ENCODE measurements around the gene TJAP1. TPM values are rescaled to one million over a fixed set of nuclear protein-coding genes. Genes with fewer than 3 reads are reported as not detected.

TJAP1 gene, protein sequence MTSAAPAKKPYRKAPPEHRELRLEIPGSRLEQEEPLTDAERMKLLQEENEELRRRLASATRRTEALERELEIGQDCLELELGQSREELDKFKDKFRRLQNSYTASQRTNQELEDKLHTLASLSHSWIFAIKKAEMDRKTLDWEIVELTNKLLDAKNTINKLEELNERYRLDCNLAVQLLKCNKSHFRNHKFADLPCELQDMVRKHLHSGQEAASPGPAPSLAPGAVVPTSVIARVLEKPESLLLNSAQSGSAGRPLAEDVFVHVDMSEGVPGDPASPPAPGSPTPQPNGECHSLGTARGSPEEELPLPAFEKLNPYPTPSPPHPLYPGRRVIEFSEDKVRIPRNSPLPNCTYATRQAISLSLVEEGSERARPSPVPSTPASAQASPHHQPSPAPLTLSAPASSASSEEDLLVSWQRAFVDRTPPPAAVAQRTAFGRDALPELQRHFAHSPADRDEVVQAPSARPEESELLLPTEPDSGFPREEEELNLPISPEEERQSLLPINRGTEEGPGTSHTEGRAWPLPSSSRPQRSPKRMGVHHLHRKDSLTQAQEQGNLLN
- total RNA-seq (10 to 100 TPM; 12.9 to 26.7 (median 15.4) TPM), polyA plus RNA-seq (10 to 100 TPM; 43.9 to 44.5 TPM)

DNA sequence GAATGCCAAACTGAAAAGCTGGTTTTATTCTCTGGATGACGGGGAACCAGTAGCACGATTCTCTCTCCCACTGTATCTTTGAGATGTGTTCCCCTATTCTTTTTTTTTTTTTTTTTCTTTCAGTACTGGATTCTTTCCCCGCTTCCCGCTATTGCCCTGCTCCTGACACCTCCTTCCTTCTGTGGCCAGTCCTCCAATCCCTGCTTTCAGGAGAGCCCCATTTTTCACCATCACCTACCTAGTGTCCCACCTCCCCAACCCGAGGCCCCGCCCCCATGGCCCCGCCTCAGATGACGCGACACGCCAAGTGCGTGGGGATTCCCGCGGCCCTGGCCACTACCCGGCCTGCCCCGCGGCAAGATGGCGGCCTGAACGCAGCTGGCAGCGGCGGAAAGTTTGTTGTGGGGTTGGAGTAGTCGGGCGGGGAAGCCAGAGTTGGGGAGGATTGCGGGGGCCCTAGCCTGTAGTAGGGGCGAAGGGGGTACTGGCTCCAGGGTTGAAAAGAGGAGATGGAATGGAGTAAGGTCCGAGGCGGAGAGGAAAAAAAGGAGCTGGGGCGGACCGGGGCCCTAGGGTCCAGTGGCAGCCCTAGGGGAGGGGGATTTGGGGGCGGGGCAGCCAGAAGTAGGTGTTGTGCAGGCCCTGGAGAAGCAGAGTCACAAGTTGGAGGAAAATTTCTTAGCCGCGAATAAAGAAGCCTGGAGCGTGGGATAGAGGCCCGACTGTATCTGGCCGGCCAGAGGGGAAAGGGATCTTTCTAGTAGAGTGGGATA is at the start of gene TJAP1:
TJAP1 (plus strand) TSS at position 336 of the 773 bp plus-strand sequence. CDS start 21,432 bp downstream, outside the sequence.
- H3K4me3 ChIP-seq = peak within 1 kb of the TSS; percentile 49 to 71 (median 59)
- TF ChIP-seq, protein P1, sequence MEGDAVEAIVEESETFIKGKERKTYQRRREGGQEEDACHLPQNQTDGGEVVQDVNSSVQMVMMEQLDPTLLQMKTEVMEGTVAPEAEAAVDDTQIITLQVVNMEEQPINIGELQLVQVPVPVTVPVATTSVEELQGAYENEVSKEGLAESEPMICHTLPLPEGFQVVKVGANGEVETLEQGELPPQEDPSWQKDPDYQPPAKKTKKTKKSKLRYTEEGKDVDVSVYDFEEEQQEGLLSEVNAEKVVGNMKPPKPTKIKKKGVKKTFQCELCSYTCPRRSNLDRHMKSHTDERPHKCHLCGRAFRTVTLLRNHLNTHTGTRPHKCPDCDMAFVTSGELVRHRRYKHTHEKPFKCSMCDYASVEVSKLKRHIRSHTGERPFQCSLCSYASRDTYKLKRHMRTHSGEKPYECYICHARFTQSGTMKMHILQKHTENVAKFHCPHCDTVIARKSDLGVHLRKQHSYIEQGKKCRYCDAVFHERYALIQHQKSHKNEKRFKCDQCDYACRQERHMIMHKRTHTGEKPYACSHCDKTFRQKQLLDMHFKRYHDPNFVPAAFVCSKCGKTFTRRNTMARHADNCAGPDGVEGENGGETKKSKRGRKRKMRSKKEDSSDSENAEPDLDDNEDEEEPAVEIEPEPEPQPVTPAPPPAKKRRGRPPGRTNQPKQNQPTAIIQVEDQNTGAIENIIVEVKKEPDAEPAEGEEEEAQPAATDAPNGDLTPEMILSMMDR (IDR thresholded peaks at IDR 0.05) = no peak
- H3K9me3 ChIP-seq = no peaks in the 10 kb centered on the region
- FAIRE-seq (no peak), DNase-seq (peak; percentile 92 to 98 (median 95)), ATAC-seq (peak; percentile 100)
- no peaks in the 10 kb centered on the region for H3K36me3 ChIP-seq
- WGBS, 2 donors = 0 to 1% methylated on average over 34 of the region's 34 CpGs
- H3K27me3 ChIP-seq = no peaks in the 10 kb centered on the region
- peaks cover 6 to 17% (median 13%) of the 10 kb centered on the region in 3 donors for H3K4me1 ChIP-seq
- H3K27ac ChIP-seq = peak within 1 kb of the TSS; percentile 29 to 73 (median 60)
- intact Hi-C loops (cut with DNase I) = no loop called here

DNA sequence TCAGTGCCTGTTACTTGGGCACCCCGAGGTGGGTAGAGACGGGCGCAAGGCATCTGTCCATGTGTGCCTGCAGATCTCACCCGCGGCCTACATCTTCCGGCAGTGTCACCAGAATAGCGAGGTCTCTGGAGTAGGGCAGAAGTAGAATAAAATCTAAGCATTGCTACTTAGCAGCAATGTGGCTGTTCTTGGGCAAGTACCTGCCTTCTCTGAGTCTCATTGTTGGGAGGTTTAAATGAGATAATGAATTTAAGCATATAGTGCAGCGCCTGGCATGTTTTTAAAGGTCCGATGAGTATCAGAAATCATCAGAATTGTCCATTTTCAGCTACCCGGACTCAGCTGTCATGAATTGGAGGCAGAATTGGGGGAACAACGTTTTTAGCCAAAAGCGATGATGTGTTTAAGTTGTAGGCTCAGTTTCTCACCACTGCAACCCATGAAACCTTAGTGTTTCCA is 49.2 kb upstream of the TJAP1 start:
- ATAC-seq (no peak), FAIRE-seq (no peak), DNase-seq (no peak)
- peak overlapping the region; percentile 73 to 83 (median 77) for H3K27ac ChIP-seq
- 10 to 11% methylated on average over 12 of the region's 12 CpGs for WGBS, 2 donors
- H3K36me3 ChIP-seq = peaks cover 0 to 3% (median 0%) of the 10 kb centered on the region in 3 donors
- no peaks in the 10 kb centered on the region for H3K27me3 ChIP-seq
- H3K4me3 ChIP-seq = peak overlapping the region; percentile 48 to 97 (median 88)
- TF ChIP-seq, protein P1 (IDR thresholded peaks at IDR 0.05) = no peak
- no peaks in the 10 kb centered on the region for H3K9me3 ChIP-seq
- intact Hi-C loops (cut with DNase I) = no loop called here
- H3K4me1 ChIP-seq = peaks cover 6 to 10% (median 8%) of the 10 kb centered on the region in 3 donors

DNA sequence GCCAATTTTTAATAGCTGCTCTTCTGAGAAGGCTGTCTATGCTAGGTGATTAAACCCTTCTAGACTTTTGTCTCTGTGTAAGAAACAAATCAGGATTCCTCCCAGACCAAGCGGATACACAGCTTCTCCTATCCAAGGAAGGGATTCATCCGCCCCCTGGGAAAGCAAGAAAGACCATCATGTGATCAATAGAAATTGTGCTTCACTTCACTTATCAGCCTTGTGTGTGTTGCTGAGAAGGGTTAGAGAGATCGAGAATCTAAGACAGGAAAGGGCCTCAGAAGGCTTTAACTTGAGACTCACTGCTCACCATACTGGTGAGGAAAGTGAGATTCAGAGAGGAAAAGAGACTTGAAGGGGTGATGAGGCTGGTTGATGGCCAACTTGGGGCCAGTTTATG is 48.5 kb upstream of the TJAP1 start:
- ATAC-seq = no peak
- 80 to 84% methylated on average over 3 of the region's 3 CpGs for WGBS, 2 donors

DNA sequence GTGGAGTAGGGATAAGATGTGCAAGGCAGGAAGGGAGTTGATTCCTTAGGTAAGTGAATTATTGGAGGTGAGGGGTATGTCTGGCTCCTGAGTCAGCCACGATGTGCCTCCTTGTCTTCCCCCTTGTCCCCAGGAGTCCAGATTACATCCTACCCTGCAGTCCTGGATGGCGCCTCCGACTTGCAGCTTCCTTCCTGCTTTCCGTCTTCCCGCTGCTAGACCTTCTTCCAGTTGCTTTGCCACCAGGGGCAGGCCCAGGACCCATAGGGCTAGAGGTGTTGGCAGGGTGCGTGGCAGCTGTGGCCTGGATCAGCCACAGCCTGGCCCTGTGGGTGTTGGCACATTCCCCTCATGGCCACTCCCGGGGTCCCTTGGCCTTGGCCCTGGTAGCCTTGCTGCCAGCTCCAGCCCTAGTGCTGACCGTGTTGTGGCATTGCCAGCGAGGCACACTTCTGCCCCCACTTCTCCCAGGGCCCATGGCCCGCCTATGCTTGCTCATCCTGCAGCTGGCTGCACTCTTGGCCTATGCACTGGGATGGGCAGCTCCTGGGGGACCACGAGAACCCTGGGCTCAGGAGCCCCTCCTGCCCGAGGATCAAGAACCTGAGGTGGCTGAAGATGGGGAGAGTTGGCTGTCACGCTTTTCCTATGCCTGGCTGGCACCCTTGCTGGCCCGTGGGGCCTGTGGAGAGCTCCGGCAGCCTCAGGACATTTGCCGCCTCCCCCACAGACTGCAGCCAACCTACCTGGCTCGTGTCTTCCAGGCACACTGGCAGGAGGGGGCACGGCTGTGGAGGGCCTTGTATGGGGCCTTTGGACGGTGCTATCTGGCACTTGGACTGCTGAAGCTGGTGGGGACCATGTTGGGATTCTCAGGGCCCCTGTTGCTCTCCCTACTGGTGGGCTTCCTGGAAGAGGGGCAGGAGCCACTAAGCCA is 45.1 kb upstream of the TJAP1 start:
- no peak overlapping the region for H3K4me3 ChIP-seq
- TF ChIP-seq, protein P1 (IDR thresholded peaks at IDR 0.05) = no peak
- H3K27ac ChIP-seq = no peak overlapping the region
- ATAC-seq (no peak), FAIRE-seq (no peak), DNase-seq (peak in 1 of 6 donors; percentile 42)
- peaks cover 6 to 17% (median 13%) of the 10 kb centered on the region in 3 donors for H3K4me1 ChIP-seq
- peaks cover 0 to 4% (median 0%) of the 10 kb centered on the region in 3 donors for H3K36me3 ChIP-seq
- no peaks in the 10 kb centered on the region for H3K9me3 ChIP-seq
- no peaks in the 10 kb centered on the region for H3K27me3 ChIP-seq
- WGBS, 2 donors = 88 to 96% methylated on average over 19 of the region's 19 CpGs
- intact Hi-C loops (cut with DNase I) = no loop called here

More for the DNA sequence above, 48.5 kb upstream of the TJAP1 start:
- Histone ChIP-seq H3K4me3 (peak overlapping the region in 1 of 4 donors; percentile 97), H3K27me3 (no peaks in the 10 kb centered on the region), H3K9me3 (no peaks in the 10 kb centered on the region), H3K36me3 (peaks cover 0 to 4% (median 0%) of the 10 kb centered on the region in 3 donors), H3K27ac (no peak overlapping the region), H3K4me1 (peaks cover 6 to 10% (median 8%) of the 10 kb centered on the region in 3 donors)
- FAIRE-seq (no peak), DNase-seq (peak in 1 of 6 donors; percentile 1)
- TF ChIP-seq, protein P1 (IDR thresholded peaks at IDR 0.05) = no peak
- intact Hi-C loops (cut with DNase I) = no loop called here

Measured in pancreas (tissue), 10 donors.